Hematopoietic multipotent progenitor cell treated with erythropoietin and hydrocortisone succinate and interleukin-3 and kit ligand, for 8 days (in vitro differentiated cells): Measurements from ENCODE around the gene CDON.

Experiments
- DNase-seq: peaks from one replicate; pipeline ENCODE4 v3.0.0-alpha.2; 2015

CDON gene

GRCh38 chr11:126062679-126063506, at the start of gene CDON:
Gene CDON (minus strand): TSS chr11:126062866. CDS start chr11:126023476, 39,390 bp downstream.
- DNase-seq = peak; percentile 91

GRCh38 chr11:126111458-126112116, 48.9 kb upstream of the CDON start:
- DNase-seq = no peak

- DNase-seq = no peak
These were observed 47.5 kb upstream of the CDON start for GRCh38 chr11:126109941-126110731.

- DNase-seq = no peak
These were observed 44.1 kb upstream of the CDON start for GRCh38 chr11:126106594-126107328.

- DNase-seq = no peak
These were observed 43.0 kb upstream of the CDON start for GRCh38 chr11:126105748-126106080.

- no peak for DNase-seq
These were observed 42.5 kb upstream of the CDON start for GRCh38 chr11:126105022-126105747.

GRCh38 chr11:126104420-126104819, 41.8 kb upstream of the CDON start:
- no peak for DNase-seq

- DNase-seq = no peak
These were observed 40.5 kb upstream of the CDON start for GRCh38 chr11:126103150-126103549.

GRCh38 chr11:126102436-126102981, 39.8 kb upstream of the CDON start:
- DNase-seq = peak; percentile 90

- no peak for DNase-seq
These were observed 39.2 kb upstream of the CDON start for GRCh38 chr11:126101930-126102283.

- DNase-seq = no peak
These were observed 38.7 kb upstream of the CDON start for GRCh38 chr11:126101251-126101929.

- DNase-seq = no peak
These were observed 38.0 kb upstream of the CDON start for GRCh38 chr11:126100716-126101115.

- DNase-seq = no peak
These were observed 35.6 kb upstream of the CDON start for GRCh38 chr11:126098204-126098769.

GRCh38 chr11:126095745-126096144, 33.1 kb upstream of the CDON start:
- no peak for DNase-seq

GRCh38 chr11:126090452-126090851, 27.8 kb upstream of the CDON start:
- no peak for DNase-seq

GRCh38 chr11:126088999-126089398, 26.3 kb upstream of the CDON start:
- DNase-seq = no peak

- no peak for DNase-seq
These were observed 23.6 kb upstream of the CDON start for GRCh38 chr11:126086248-126086647.

- no peak for DNase-seq
These were observed 21.9 kb upstream of the CDON start for GRCh38 chr11:126084608-126084912.

GRCh38 chr11:126083829-126084607, 21.4 kb upstream of the CDON start:
- DNase-seq = no peak
